GM19351 (cell line): ENCODE data around the gene ARHGAP8.

Experiments
- ATAC-seq: cut with Tn5 transposase; IDR thresholded peaks from one replicate; pipeline ENCODE4 v1.9.1; 2021; ENCODE audit warnings: mild to moderate bottlenecking, moderate library complexity; ENCODE audit not compliant: unreplicated experiment

The ARHGAP8 gene

GRCh38 chr22:44724859-44725258, 27.5 kb upstream of the ARHGAP8 start:
- no peak for ATAC-seq

GRCh38 chr22:44726439-44726838, 25.9 kb upstream of the ARHGAP8 start:
- ATAC-seq: no peak

- no peak for ATAC-seq
These were observed 25.2 kb upstream of the ARHGAP8 start for GRCh38 chr22:44727148-44727547.

- no peak for ATAC-seq
These were observed 24.7 kb upstream of the ARHGAP8 start for GRCh38 chr22:44727709-44728108.

GRCh38 chr22:44728761-44729324, 23.5 kb upstream of the ARHGAP8 start:
- no peak for ATAC-seq

- no peak for ATAC-seq
These were observed 22.9 kb upstream of the ARHGAP8 start for GRCh38 chr22:44729391-44730021.

GRCh38 chr22:44730022-44730393, 22.4 kb upstream of the ARHGAP8 start:
- no peak for ATAC-seq

- no peak for ATAC-seq
These were observed 21.7 kb upstream of the ARHGAP8 start for GRCh38 chr22:44730490-44731356.

- no peak for ATAC-seq
These were observed 20.9 kb upstream of the ARHGAP8 start for GRCh38 chr22:44731357-44731970.

GRCh38 chr22:44732017-44732561, 20.3 kb upstream of the ARHGAP8 start:
- ATAC-seq: no peak

- no peak for ATAC-seq
These were observed 19.7 kb upstream of the ARHGAP8 start for GRCh38 chr22:44732661-44733060.

GRCh38 chr22:44733426-44734106, 18.8 kb upstream of the ARHGAP8 start:
- no peak for ATAC-seq

GRCh38 chr22:44734278-44734677, 18.1 kb upstream of the ARHGAP8 start:
- no peak for ATAC-seq

GRCh38 chr22:44734801-44735517, 17.4 kb upstream of the ARHGAP8 start:
- no peak for ATAC-seq

GRCh38 chr22:44735518-44736428, 16.6 kb upstream of the ARHGAP8 start:
- no peak for ATAC-seq

GRCh38 chr22:44736581-44737405, 15.6 kb upstream of the ARHGAP8 start:
- ATAC-seq: no peak

GRCh38 chr22:44737406-44738346, 14.7 kb upstream of the ARHGAP8 start:
- ATAC-seq: no peak
